Measurements from ENCODE around the gene FLNB.
A peak's percentile ranks its signal among the peaks of the same experiment; 100 is the strongest.

The FLNB gene

DNA sequence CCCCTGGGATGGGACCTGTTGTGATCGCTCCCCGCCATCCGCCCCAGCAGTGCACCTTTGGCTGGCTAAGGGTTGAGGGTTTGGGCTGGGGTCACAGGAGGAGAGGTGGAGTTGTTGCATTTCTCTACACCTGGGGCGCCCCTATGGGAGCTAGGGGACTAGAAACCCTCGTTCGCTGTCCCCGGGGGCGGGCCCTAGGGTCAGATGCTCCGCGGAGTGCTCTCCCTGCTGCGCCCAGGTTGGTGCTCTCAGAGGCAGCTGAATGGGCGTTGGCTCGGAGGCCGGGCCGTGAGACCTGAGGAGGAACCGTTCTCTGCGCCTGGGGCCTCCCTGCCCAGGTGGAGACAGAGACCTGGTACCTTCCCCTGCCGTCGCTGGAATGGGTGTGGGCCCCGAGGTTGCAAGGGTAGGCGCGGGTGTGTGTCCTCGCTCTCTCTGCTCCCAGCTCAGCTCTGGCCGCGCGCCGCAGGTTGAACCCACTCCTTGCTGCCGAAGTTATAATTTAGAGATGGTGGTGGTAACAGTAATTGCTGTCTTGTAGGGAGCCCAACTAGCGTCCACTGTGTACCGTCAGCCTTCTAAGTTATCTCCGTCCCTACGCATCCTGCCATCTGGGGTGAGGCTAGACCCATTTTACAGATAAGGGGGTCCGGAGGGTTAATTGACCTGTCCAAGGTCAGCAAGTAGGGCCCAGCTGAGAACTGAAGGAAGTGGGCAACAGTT is 965 bp downstream of the FLNB start:
- peak in 3 of 4 experiments; percentile 23 to 60 (median 43) for DNase-seq

DNA sequence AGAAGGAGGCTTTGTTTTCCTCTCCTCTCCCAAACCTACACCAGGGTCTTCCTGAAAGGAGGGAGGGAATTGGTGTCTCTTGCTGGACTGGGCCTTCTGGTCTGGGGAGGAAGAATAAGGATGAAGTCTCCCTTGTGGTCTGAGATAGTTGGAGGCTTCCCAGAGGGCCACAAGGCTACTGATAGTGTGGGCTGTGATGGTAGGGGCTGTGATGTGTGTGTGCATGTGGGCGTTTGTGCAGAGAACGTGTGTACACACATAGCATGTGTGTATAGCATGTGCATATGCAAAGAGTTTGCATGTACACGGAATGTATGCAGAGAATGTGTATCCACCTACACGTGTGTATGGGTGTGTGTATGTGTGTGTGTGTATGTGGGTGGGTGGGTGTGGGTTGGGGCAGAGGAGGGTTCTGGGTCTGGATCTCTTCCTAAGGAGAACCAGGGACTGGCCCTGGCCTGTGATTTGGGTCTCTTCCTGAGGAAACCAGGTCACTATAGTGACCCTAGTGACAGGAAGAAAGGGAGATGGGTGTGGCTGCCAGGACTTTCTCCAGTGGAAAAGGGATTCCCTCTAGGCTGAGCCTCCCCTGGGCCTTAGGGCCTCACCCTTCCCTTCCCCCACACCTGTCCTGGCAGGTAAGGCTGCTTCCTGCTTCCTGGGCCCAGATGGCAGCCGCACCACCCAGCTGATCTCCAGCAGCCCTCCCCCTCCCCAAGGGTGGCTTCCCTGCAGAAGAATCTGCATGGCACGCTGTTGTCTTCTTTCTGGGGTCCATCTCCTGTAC is 1.7 kb downstream of the FLNB start:
- DNase-seq = peak in 2 of 4 experiments; percentile 17 to 24

DNA sequence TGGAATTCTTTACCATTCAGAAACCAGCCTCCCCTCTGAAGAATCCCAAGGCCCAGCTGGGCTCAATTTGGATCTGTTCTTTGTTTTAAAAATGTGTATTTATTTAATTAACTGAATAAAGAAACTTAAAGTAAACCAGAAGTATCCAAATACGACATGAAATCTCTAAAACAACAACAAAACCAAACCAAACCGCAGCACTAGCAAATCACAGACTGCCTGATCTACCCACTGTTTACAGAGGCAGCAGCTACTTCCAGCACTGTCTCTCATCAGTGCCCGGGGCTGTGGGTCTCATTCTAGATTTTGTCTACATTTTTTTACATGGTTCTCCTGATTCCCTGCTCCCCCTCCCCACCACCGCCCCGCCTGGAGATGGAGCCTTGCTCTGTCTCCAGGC is 2.3 kb downstream of the FLNB start:
- no peak for DNase-seq

DNA sequence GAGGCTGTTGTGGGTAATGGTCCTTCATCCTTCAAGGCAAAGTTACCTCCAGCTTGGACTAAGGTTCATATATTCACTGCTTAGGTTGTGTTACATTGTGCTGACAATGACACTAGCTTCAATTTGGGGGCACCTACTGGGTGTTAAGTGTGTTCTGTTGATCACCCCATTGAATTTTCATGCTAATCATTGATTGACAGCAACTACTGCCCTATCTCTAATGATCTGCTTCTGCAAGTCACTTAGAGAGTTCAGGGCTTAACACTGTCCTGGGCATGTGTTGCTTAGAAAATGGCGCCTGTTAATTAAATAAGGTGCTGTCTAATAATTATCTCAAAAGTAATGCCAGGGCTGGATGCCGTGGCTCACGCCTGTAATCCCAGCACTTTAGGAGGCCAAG is 3.4 kb downstream of the FLNB start:
- no peak for DNase-seq

DNA sequence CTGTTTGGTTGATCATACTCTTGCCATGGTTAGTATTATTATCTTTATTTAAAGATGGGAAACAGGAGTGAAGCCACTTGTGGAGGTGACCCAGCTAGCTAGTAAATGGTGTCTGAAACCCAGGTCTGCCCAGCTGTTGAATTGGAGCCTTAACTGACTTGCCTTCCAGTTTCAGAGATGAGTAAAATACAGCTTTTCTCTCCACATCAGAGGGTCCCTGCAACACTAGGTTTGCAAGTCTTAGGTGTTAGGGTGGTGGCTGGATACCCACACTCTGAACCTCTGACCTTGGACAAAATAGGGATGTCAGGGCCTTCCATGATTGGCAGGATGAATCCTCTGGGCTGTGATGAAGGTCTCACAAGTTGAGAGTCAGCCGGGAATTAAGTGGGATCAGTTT is 4.1 kb downstream of the FLNB start:
- no peak for DNase-seq

DNA sequence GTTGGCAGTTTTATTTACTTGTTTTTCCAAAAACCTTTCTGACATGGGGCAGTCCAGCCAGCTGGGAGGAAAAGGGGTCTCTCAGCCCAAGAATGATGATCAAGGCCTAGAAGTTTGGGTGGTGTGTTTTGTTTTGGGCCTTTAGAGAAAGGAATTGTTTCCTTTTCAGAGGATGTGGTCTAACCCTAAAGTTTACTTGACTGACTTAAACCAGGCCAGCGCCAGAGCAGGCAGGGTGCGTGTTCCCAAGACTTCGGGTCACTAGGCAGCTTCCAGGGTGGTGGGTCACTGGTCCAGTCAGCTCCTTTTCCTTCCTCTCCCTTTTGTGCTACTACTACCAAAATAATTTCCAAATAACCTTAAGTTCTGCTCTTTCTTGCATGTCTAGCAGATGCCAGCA is 4.9 kb downstream of the FLNB start:
- DNase-seq = peak in 1 of 4 experiments; percentile 18

DNA sequence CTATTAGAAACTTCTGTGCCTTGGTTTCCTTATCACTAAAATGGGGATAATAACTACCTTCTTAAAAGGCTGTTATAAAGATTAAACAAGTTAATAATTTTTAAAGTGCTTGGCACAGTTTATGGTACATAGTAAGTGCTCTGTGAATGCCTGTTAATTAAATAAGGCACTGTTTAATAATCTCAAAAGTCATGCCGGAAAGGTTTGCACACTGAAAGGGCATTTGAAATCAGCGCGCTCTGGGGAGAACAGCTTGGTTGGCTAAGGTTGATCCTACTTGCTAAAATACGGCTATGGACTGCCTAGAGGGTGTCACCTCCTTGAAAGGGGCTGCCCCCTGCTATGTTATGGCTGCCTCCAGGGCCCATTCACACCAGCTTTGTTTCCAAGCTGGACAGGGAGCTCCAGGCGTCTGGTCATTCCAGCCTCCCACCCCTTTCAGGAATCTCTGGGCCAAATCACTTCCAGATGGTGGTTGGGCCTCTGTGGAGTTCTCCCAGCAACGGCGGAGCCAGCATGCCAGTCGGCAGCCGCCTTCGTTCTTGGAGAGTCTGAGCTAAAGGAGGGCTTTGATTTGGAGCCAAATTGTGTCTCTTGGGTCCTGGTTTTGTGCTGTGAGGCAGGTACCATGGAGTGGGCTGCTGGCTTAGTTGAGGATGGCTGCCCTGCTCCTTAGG is 5.9 kb downstream of the FLNB start:
- DNase-seq = no peak

DNA sequence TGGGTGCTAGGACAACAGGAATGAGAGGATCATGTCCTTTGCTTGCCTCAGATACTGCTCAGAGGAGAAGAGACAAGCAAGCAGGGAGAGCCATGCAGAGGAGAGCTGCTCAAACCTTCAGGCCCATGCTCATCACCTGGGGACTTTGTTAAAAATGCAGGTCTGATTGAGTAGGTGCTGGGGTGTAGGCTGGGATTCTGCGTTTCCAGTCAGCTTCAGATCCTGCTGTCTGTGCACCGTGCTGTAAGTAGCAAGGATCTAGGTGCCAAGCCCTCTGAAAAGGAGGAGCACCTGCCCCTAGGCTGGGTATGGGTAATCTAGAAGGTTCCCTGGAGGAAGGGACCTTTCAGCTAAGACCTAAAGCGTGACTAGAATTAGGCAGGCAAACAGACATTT is 7.3 kb downstream of the FLNB start:
- DNase-seq = no peak

- no peak for DNase-seq
Measured at GRCh38 chr3:58016710-58017109, 8.5 kb downstream of the FLNB start.

DNA sequence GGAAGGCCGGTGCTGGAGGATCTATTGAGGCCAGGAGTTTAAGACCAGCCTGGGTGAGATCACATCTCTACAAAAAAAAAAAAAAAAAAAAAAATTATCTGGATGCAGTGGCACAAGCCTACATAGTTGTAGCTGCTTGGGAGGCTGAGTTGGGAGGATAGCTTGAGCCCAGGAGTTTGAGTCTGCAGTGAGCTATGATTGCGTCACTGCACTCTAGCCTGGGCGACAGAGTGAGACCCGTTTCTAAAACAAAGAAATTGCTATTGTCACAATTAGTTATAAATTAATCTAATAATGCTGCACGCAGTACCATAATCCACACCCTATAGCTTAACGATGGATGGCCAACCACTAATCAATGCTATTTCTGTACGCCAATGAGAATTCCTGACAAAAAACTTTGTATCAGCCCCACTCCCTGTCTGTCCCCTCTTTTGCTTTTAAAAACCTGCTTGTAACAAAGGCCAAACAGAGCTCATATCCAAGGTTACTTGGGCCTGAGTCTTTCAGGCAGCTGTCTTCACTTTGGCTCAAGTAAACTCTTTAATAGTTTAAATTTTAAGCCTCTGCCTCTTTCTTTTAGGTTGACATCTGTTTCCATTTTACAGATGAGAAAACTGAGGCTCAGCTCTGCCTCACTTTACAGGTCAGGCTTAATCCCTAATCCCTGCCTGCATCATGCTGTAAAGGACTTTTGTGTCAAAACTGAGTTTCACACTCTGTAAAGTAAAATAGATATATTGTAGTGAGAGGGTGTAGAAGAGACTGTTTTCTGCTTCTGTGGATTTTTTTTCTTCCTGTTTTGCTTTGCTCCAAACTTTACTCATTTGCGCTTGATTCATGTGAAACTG is 10.9 kb downstream of the FLNB start:
- DNase-seq = no peak

DNA sequence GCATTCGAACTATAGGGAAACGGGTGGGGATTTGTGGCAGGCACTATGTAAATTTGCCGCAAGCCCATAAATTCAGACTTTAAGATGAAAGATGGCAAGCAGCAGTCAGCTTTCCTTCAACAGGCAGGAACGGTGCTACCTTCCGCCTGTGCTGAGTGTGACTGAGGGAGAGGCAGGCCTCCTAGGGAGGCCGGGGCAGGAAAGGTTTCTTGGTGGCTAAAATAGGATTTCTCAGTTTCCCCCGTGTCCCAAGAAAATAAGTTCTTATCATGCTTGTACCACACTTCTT is 12.5 kb downstream of the FLNB start:
- no peak for DNase-seq

- no peak for DNase-seq
Measured at GRCh38 chr3:58021072-58021959, 13.1 kb downstream of the FLNB start.

GRCh38 chr3:58021962-58022361 is 13.7 kb downstream of the FLNB start:
- DNase-seq = no peak

GRCh38 chr3:58022490-58022889 is 14.3 kb downstream of the FLNB start:
- no peak for DNase-seq

DNA sequence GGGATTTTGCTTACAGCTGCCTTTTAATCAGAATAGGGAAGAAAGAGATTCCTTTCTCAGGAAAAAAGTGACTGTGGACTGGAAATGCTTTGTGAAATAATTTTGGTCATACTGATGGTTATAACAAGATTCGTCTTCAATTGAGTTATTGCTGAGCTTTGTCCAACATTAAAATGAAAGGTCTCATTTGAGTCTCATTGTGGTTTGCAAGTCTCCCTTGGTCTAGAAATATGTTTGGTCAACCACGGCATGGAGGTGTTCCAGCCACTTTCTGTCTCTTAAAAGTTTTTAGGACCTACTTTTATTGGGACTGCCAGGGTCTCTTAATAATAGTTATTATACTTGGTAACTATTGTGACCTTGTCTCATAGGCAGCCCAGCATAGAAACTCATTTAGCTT is 15.3 kb downstream of the FLNB start:
- DNase-seq = no peak

DNA sequence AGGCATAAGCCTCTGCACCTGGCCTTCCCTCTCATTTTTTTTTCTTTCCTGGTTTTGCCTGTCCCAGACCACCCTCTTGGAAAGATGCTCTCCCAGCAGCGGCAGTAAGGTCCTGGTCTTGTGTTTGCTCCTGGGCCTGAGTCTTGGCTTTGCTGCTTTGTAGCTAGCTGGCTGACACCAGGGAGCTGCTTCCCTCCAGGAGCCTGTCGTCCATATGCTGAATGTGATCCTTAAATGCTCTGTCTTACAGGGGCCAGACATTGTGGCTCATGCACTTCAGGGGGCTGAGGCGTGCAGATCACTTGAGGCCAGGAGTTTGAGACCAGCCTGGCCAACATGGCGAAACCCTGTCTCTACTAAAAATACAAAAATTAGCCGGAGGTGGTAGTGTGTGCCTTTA is 17.2 kb downstream of the FLNB start:
- no peak for DNase-seq

DNA sequence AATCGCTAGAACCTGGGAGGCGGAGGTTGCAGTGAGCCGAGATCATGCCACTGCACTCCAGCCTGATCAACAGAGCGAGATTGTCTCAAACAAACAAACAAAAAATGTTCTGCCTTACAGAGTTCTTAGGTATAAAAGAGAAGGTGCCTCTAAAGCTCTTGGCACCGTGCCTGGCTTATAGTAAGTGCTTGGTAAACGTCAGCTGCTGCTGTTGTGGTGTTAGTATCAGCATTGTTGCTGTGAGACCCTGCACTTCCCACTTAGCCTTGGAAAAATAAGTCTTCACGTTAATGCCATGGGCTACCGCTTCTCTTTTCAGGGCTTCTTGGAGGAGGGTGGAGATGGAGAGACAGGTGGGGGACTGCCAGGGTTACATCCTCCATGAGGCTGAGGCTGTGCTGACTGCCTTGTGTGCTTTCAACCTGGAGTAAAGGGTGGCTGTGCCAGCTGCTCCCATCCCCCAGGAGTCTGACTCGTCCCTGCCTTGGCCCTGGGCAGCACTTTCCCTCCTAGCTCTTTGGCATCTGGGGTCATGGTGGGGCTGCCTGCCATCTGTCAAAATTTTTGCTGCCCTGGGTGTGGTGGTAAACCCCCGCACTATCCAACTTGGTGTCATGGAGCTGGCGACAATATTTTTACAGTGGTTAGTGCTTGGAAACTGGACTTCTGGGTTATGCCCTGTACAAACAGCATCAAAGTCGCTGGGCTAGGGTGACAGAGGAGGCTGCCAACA is 17.8 kb downstream of the FLNB start:
- DNase-seq = no peak

DNA sequence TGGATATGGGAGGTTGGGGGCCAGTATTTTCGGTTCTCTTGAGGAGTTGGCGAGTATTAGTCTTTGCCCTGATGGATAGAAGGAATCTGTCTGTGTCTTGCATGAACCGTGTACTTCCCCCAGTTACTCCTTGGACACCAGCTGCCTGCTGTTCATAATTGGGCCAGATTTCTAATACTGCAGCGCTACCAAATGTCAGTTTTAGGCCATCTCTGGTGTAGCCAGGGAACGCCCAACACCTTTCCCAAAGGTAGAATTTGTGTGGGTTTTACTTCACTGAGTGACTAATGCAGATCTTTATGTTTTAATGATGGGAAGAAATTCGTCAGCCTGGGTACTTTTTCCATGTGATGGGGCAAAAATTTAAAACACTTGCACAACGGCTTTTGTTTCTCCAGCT is 18.4 kb downstream of the FLNB start:
- DNase-seq = no peak

- no peak for DNase-seq
Measured at GRCh38 chr3:58027704-58028317, 19.6 kb downstream of the FLNB start.

DNA sequence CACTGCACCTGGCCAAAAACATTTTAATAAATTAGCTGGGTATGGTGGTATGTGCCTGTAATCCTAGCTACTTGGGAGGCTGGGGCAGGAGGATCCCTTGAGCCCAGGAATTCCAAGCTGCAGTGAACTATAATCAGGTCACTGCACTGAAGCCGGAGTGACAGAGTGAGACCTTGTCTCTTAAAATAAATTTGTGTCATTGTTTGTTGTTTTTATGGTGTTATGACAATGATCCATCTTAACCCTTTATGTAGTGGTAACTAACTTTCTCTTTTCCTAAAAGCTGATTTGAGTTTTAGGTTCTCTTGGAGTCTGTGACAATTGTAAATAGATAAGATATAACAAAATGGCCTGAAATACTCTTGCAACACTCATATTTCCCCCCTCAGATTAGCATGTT is 20.7 kb downstream of the FLNB start:
- DNase-seq = no peak

All from suppressor macrophage (primary cell).